ENCODE measurements around the gene PSMC5.
"Not testable (repeated sequence)": the region's sequence is repeated elsewhere in the genome, so short reads cannot be mapped to it uniquely, and the experiment has no call there.

The PSMC5 gene

GRCh38 chr17:63842540-63843386 lies 15.5 kb downstream of the PSMC5 start, which contains the start of gene SMARCD2:
TSS of gene SMARCD2 (minus strand) at chr17:63842685. CDS start at chr17:63842674, 11 bp downstream.
- peak; percentile 81 for ATAC-seq
- TF ChIP-seq ZNF70 (CRISPR knock-in tag; IDR thresholded peaks at IDR 0.05) (peak; percentile 53), TOX (CRISPR knock-in tag; IDR thresholded peaks at IDR 0.05; ENCODE audit: borderline replicate concordance) (no peak), ZNF8 (CRISPR knock-in tag; IDR thresholded peaks at IDR 0.05) (peak; percentile 76), SNAI2 (CRISPR knock-in tag; IDR thresholded peaks at IDR 0.05) (peak; percentile 85; the same call in 1 of the 2 replicates), RARB (CRISPR knock-in tag; IDR thresholded peaks at IDR 0.05) (peak; percentile 61; the same call in 1 of the 2 replicates), CREB5 (CRISPR knock-in tag; IDR thresholded peaks at IDR 0.05; ENCODE audit: low read depth) (no peak), ZC3H10 (CRISPR knock-in tag; IDR thresholded peaks at IDR 0.05) (no peak), CSDC2 (CRISPR knock-in tag; IDR thresholded peaks at IDR 0.05) (peak; percentile 93; the same call in 1 of the 2 replicates), ISL1 (CRISPR knock-in tag; IDR thresholded peaks at IDR 0.05) (0 out of 2 replicates have a peak, but pooled peaks have one; percentile 16), ZFP3 (CRISPR knock-in tag; IDR thresholded peaks at IDR 0.05) (peak; percentile 86), CSRNP3 (CRISPR knock-in tag; IDR thresholded peaks at IDR 0.05) (no peak), OSR1 (CRISPR knock-in tag; IDR thresholded peaks at IDR 0.05) (no peak), ZNF565 (CRISPR knock-in tag; conservative IDR thresholded peaks at IDR 0.05; ENCODE audit: low read depth) (peak; percentile 87), TSHZ2 (CRISPR knock-in tag; IDR thresholded peaks at IDR 0.05) (peak; percentile 94), ZFP30 (CRISPR knock-in tag; IDR thresholded peaks at IDR 0.05) (peak; percentile 27; the same call in 1 of the 2 replicates), PPARA (CRISPR knock-in tag; IDR thresholded peaks at IDR 0.05; ENCODE audit: borderline replicate concordance) (peak; percentile 73; the same call in 1 of the 2 replicates), GLIS3 (CRISPR knock-in tag; IDR thresholded peaks at IDR 0.05) (peak; percentile 94), POU6F1 (CRISPR knock-in tag; IDR thresholded peaks at IDR 0.05; ENCODE audit: borderline replicate concordance, low read depth) (peak; percentile 97), ARNTL (CRISPR knock-in tag; IDR thresholded peaks at IDR 0.05; ENCODE audit: borderline replicate concordance, low read depth) (0 out of 2 replicates have a peak, but pooled peaks have one; percentile 47), PATZ1 (CRISPR knock-in tag; IDR thresholded peaks at IDR 0.05; ENCODE audit: borderline replicate concordance) (no peak), TCF4 (CRISPR knock-in tag; IDR thresholded peaks at IDR 0.05; ENCODE audit: borderline replicate concordance) (0 out of 2 replicates have a peak, but pooled peaks have one; percentile 33), ESRRG (CRISPR knock-in tag; IDR thresholded peaks at IDR 0.05) (no peak)

GRCh38 chr17:63843387-63843888 lies 16.2 kb downstream of the PSMC5 start:
- ATAC-seq, result not testable (repeated sequence)
